Stimulated activated CD4-positive, alpha-beta T cell treated with anti-CD3 and anti-CD28 coated beads, Interleukin-1b, Interleukin-23, amount 100 ng/mL, for 1 hour (primary cell): Measurements from ENCODE around the gene GPR148.

Source experiments
- DNase-seq, 2 donors: peaks; one replicate each; pipeline ENCODE4 v3.0.0-alpha.2; 2020; ENCODE audit warnings: low read depth in 2 of 2

Gene GPR148

DNA sequence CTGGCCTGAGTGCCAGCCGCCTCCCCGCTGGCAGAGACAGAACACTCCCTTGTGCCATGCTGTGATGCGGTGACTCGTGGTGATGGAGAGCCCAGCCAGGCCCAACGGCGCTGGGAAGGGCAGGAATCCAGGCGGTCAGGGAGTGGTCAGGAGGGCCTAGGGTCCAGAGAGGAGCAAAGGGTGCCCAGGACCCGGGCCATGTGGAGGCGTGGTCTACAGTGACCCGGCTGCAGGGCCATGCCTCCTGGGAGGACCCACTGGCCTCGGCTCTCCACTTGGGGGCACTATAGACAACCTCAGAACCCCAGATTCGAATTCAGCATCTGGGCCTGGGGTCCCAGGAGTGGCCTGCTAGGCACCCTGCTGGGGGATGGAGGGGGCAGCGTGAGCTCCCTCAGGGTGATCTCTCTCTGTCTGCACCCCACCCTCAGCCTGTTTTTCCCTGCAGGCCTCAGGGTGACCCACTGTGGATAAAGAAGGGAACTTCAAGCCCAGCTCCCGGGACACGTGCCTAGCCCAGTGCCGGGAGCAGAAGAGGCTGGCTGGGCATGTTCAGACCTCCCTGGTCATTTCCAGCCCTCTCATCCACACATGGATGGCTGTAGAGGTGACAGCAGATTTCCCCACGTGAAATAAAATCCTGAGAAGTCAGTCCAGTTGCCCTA, 39.5 kb downstream of the GPR148 start:
- DNase-seq, result no peak

- DNase-seq, result no peak
Measured at GRCh38 chr2:130769343-130769907, 40.6 kb downstream of the GPR148 start.

DNA sequence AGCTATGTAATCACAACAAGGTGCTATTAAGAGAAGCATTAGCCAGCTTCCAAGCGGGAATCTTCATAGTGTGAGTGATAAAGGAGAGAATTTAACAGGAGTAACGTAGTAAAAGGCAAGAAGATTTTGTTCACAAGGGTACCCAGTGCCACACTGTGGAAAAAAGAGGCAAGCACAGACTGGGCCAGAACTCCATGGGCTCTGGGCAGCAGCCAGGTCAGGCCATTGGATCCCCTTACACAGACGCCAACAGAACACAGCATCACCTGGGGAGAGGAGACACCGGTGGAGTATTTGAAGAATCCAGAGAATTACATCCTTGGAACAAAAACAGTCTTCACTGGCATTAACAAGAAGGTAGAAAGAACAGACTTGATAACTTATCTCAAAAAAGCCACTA, 47.7 kb downstream of the GPR148 start:
- no peak for DNase-seq

DNA sequence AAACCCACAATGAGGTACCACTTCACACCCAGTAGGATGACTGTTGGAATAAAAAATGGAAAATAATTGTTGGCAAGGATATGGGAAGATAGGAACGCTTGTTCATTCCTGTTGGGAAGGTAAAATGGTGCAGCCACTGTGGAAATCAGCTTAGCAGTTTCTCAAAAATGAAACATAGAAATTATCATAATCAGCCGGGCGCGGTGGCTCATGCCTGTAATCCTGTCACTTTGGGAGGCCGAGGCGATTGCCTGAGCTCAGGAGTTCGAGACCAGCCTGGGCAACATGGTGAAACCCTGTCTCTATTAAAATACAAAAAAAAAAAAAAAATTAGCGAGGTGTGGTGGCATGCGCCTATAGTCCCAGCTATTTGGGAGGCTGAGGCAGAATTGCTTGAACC, 49.9 kb downstream of the GPR148 start:
- no peak for DNase-seq
